ENCODE data around the gene ABCB11. TPM values are rescaled to one million over a fixed set of nuclear protein-coding genes. Genes with fewer than 3 reads are reported as not detected.
"Not testable (repeated sequence)": the region's sequence is repeated elsewhere in the genome, so short reads cannot be mapped to it uniquely, and the experiment has no call there.

Gene ABCB11
- total and polyA plus RNA-seq, 4 donors = 18.3 to 74.3 (median 38.3) TPM

GRCh38 chr2:169012191-169012792 lies 18.8 kb downstream of the ABCB11 start:
- H3K4me3 ChIP-seq (ENCODE audit: low read depth in 1 of 3, low read length in 3 of 3); H3K9ac ChIP-seq (ENCODE audit: low read depth in 1 of 2, low read length in 2 of 2); DNase-seq (ENCODE audit: low spot score); H3K27me3 ChIP-seq (ENCODE audit: control insufficient read depth in 4 of 4, insufficient read depth in 4 of 4, low read length in 3 of 4); H3K9me3 ChIP-seq (ENCODE audit: control insufficient read depth in 4 of 4, low read length in 3 of 4): not testable (repeated sequence)
- H3K27ac ChIP-seq (ENCODE audit: low read depth in 1 of 2, low read length in 2 of 2) = peak overlapping the region; percentile 79 to 86
- TF ChIP-seq REST (IDR thresholded peaks at IDR 0.05) = peak; percentile 44
- peak; percentile 51 to 87 for TF ChIP-seq JUND (IDR thresholded peaks at IDR 0.05)
- TF ChIP-seq YY1 (IDR thresholded peaks at IDR 0.05) = peak; percentile 42
- TF ChIP-seq MAX (IDR thresholded peaks at IDR 0.05) = peak; percentile 55
- TF ChIP-seq RAD21 (IDR thresholded peaks at IDR 0.05) = peak in 1 of 2 donors; percentile 31
- peak; percentile 27 for TF ChIP-seq SP1 (IDR thresholded peaks at IDR 0.05)
- TF ChIP-seq FOXA2 (IDR thresholded peaks at IDR 0.05) = peak; percentile 81
- peak; percentile 45 to 80 for TF ChIP-seq RXRA (IDR thresholded peaks at IDR 0.05)
- TF ChIP-seq FOXA1 (IDR thresholded peaks at IDR 0.05) = peak; percentile 83
- peak; percentile 33 to 66 for TF ChIP-seq HNF4A (conservative IDR thresholded peaks at IDR 0.05)
- peaks cover 1 to 39% (median 15%) of the 10 kb centered on the region in 4 donors for H3K36me3 ChIP-seq (ENCODE audit: control insufficient read depth in 4 of 4, insufficient read depth in 3 of 4, low read depth in 1 of 4, low read length in 3 of 4)
- peaks cover 0 to 19% (median 13%) of the 10 kb centered on the region in 4 donors for H3K4me1 ChIP-seq (ENCODE audit: control insufficient read depth in 4 of 4, insufficient read depth in 4 of 4, low read length in 3 of 4)
- WGBS = 57% methylated on average over 5 of the region's 5 CpGs

GRCh38 chr2:169011698-169012097 lies 19.4 kb downstream of the ABCB11 start:
- Histone ChIP-seq H3K9ac (ENCODE audit: low read depth in 1 of 2, low read length in 2 of 2) (no peak overlapping the region), H3K36me3 (ENCODE audit: control insufficient read depth in 4 of 4, insufficient read depth in 3 of 4, low read depth in 1 of 4, low read length in 3 of 4) (peaks cover 1 to 37% (median 14%) of the 10 kb centered on the region in 4 donors), H3K27ac (ENCODE audit: low read depth in 1 of 2, low read length in 2 of 2) (peak overlapping the region; percentile 79 to 86), H3K9me3 (ENCODE audit: control insufficient read depth in 4 of 4, low read length in 3 of 4) (no peaks in the 10 kb centered on the region), H3K4me3 (ENCODE audit: low read depth in 1 of 3, low read length in 3 of 3) (no peak overlapping the region), H3K27me3 (ENCODE audit: control insufficient read depth in 4 of 4, insufficient read depth in 4 of 4, low read length in 3 of 4) (no peaks in the 10 kb centered on the region), H3K4me1 (ENCODE audit: control insufficient read depth in 4 of 4, insufficient read depth in 4 of 4, low read length in 3 of 4) (peaks cover 0 to 19% (median 13%) of the 10 kb centered on the region in 4 donors)
- no peak for DNase-seq (ENCODE audit: low spot score)
- WGBS = 92% methylated on average over 2 of the region's 2 CpGs
- no peak for TF ChIP-seq RAD21 (IDR thresholded peaks at IDR 0.05)
- TF ChIP-seq TAF1 (conservative IDR thresholded peaks at IDR 0.05) = no peak
- TF ChIP-seq HNF4G (IDR thresholded peaks at IDR 0.05) = no peak
- no peak for TF ChIP-seq EGR1 (IDR thresholded peaks at IDR 0.05; ENCODE audit: low read depth in 2 of 2)
- TF ChIP-seq MAX (IDR thresholded peaks at IDR 0.05) = no peak
- no peak for TF ChIP-seq JUND (IDR thresholded peaks at IDR 0.05)
- no peak for TF ChIP-seq GABPA (IDR thresholded peaks at IDR 0.05 in 1 of 2, conservative IDR thresholded peaks at IDR 0.05 in 1 of 2)
- no peak for TF ChIP-seq FOXA1 (IDR thresholded peaks at IDR 0.05)
- TF ChIP-seq ZBTB33 (IDR thresholded peaks at IDR 0.05) = no peak
- no peak for TF ChIP-seq YY1 (IDR thresholded peaks at IDR 0.05)
- no peak for TF ChIP-seq SP1 (IDR thresholded peaks at IDR 0.05)
- no peak for TF ChIP-seq HNF4A (conservative IDR thresholded peaks at IDR 0.05)
- no peak for TF ChIP-seq CTCF (IDR thresholded peaks at IDR 0.05; ENCODE audit: low read depth, low read length, missing input control)
- no peak for TF ChIP-seq NR2F2 (IDR thresholded peaks at IDR 0.05)
- no peak for TF ChIP-seq REST (IDR thresholded peaks at IDR 0.05)
- TF ChIP-seq FOXA2 (IDR thresholded peaks at IDR 0.05) = no peak
- TF ChIP-seq, protein P1, sequence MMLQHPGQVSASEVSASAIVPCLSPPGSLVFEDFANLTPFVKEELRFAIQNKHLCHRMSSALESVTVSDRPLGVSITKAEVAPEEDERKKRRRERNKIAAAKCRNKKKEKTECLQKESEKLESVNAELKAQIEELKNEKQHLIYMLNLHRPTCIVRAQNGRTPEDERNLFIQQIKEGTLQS (IDR thresholded peaks at IDR 0.05) = no peak
